Neural cell (in vitro differentiated cells): Measurements from ENCODE around the gene CXADR. TPM values are rescaled to one million over a fixed set of nuclear protein-coding genes. Genes with fewer than 3 reads are reported as not detected.

Experiments
- H2AFZ ChIP-seq: fragments of 200-600, 300-800 bp; sonication (generic), shearing (Covaris generic); 2 replicates; pipeline ENCODE4 v1.6.0; 2014; ENCODE audit warnings: low read depth, mild to moderate bottlenecking, antibody characterized with exemption, low read length, moderate library complexity
- H3F3A ChIP-seq: fragments of 200-600 bp; shearing (Covaris generic); 2 replicates; pipeline ENCODE4 v1.6.1; 2016; ENCODE audit warnings: mild to moderate bottlenecking, moderate library complexity, mixed read lengths, antibody characterized with exemption, low read length; ENCODE audit not compliant: insufficient read depth, poor library complexity, severe bottlenecking
- H3K27ac ChIP-seq: fragments of 200-600, 300-800 bp; sonication (generic), shearing (Covaris generic); 2 replicates; pipeline ENCODE4 v1.5.1; 2014; ENCODE audit warnings: mild to moderate bottlenecking, low read length, moderate library complexity
- H3K27me3 ChIP-seq: fragments of 300-800, 200-600 bp; sonication (generic), shearing (Covaris generic); 2 replicates; pipeline ENCODE4 v1.6.0; 2014; ENCODE audit warnings: mild to moderate bottlenecking, low read depth, low read length, moderate library complexity; ENCODE audit not compliant: insufficient read depth
- H3K36me3 ChIP-seq: fragments of 300-800, 200-600 bp; sonication (generic), shearing (Covaris generic); 2 replicates; pipeline ENCODE4 v1.5.1; 2014; ENCODE audit warnings: mild to moderate bottlenecking, antibody characterized with exemption, low read length, moderate library complexity; ENCODE audit not compliant: insufficient read depth
- H3K4me2 ChIP-seq: fragments of 300-800, 200-600 bp; sonication (generic), shearing (Covaris generic); 2 replicates; pipeline ENCODE4 v1.6.0; 2014; ENCODE audit warnings: mild to moderate bottlenecking, low read length
- H3K4me3 ChIP-seq: fragments of 300-800, 200-600 bp; sonication (generic), shearing (Covaris generic); 2 replicates; pipeline ENCODE4 v1.5.1; 2014; ENCODE audit warnings: mild to moderate bottlenecking, low read length, moderate library complexity
- H3K79me2 ChIP-seq: fragments of 200-600 bp; shearing (Covaris generic); replicated peaks from 2 replicates; pipeline ENCODE4 v1.6.0; 2014; ENCODE audit warnings: mild to moderate bottlenecking, low read length, moderate library complexity; ENCODE audit not compliant: insufficient read depth
- H3K9ac ChIP-seq: fragments of 300-800, 200-600 bp; sonication (generic), shearing (Covaris generic); 2 replicates; pipeline ENCODE4 v1.6.1; 2016; ENCODE audit warnings: mild to moderate bottlenecking, low read length, mixed read lengths
- H3K9me2 ChIP-seq: fragments of 200-600 bp; shearing (Covaris generic); 2 replicates; pipeline ENCODE4 v1.6.1; 2016; ENCODE audit warnings: mild to moderate bottlenecking, low read length, mixed read lengths; ENCODE audit not compliant: insufficient read depth
- H3K9me3 ChIP-seq: fragments of 200-600, 300-800 bp; sonication (generic), shearing (Covaris generic); 2 replicates; pipeline ENCODE4 v1.6.1; 2016; ENCODE audit warnings: mild to moderate bottlenecking, mixed run types, low read length, moderate library complexity, mixed read lengths
- H4K20me1 ChIP-seq: fragments of 200-600 bp; shearing (Covaris generic); 2 replicates; pipeline ENCODE4 v1.6.1; 2016; ENCODE audit warnings: mild to moderate bottlenecking, mixed run types; ENCODE audit not compliant: insufficient read depth
- CTCF ChIP-seq: fragments of 450-650 bp; IDR thresholded peaks from 2 replicates; pipeline ENCODE4 v1.5.1; 2014; ENCODE audit warnings: antibody characterized with exemption, mild to moderate bottlenecking, moderate library complexity; ENCODE audit not compliant: poor library complexity, severe bottlenecking
- EP300 ChIP-seq: fragments of 450-650 bp; conservative IDR thresholded peaks from 2 replicates; pipeline ENCODE4 v1.6.1; 2014; ENCODE audit warnings: antibody characterized with exemption, mild to moderate bottlenecking, moderate library complexity; ENCODE audit not compliant: poor library complexity, severe bottlenecking
- EZH2 ChIP-seq: fragments of 200-600, 300-800 bp; shearing (Covaris generic), sonication (generic); IDR thresholded peaks from 2 replicates; pipeline ENCODE4 v1.6.1; 2014; ENCODE audit warnings: antibody characterized with exemption, low read length, borderline replicate concordance, mild to moderate bottlenecking; ENCODE audit not compliant: insufficient read depth, poor library complexity, severe bottlenecking
- MXI1 ChIP-seq: fragments of 450-650 bp; conservative IDR thresholded peaks from 2 replicates; pipeline ENCODE4 v1.6.1; 2014; ENCODE audit warnings: antibody characterized with exemption, mild to moderate bottlenecking; ENCODE audit not compliant: poor library complexity, severe bottlenecking
- POLR2AphosphoS5 ChIP-seq: IDR thresholded peaks from 2 replicates; pipeline ENCODE4 v1.6.1; 2012
- RAD21 ChIP-seq: fragments of 450-650 bp; conservative IDR thresholded peaks from 2 replicates; pipeline ENCODE4 v1.6.1; 2014; ENCODE audit warnings: antibody characterized with exemption, mild to moderate bottlenecking, moderate library complexity
- REST ChIP-seq: IDR thresholded peaks from 2 replicates; pipeline ENCODE4 v1.6.1; 2012; ENCODE audit warnings: borderline replicate concordance
- SMC3 ChIP-seq: fragments of 450-650 bp; conservative IDR thresholded peaks from 2 replicates; pipeline ENCODE4 v1.6.1; 2014; ENCODE audit warnings: antibody characterized with exemption, mild to moderate bottlenecking, moderate library complexity; ENCODE audit not compliant: poor library complexity
- TAF1 ChIP-seq: IDR thresholded peaks from 2 replicates; pipeline ENCODE4 v1.6.1; 2012; ENCODE audit warnings: low read depth
- polyA plus RNA-seq: library from polyadenylated mRNA; depleted of rRNA; stranded (reverse); fragments of >200 nt; gene quantifications from 2 replicates; pipeline ENCODE4 v1.2.3, GENCODE V29; 2014

CXADR gene
- polyA plus RNA-seq, 1 donor from 2014 or later = 175 TPM

GRCh38 chr21:17612023-17612564, 99.3 kb downstream of the CXADR start:
- Histone ChIP-seq H3F3A (no peaks in the 10 kb centered on the region), H4K20me1 (no peaks in the 10 kb centered on the region), H3K9me2 (no peaks in the 10 kb centered on the region), H3K27me3 (peaks cover 17% of the 10 kb centered on the region), H3K9ac (peak overlapping the region; percentile 80), H3K36me3 (no peaks in the 10 kb centered on the region), H3K4me3 (peak overlapping the region; percentile 86), H3K9me3 (no peaks in the 10 kb centered on the region), H2AFZ (peak overlapping the region; percentile 61), H3K27ac (peak overlapping the region; percentile 34), H3K79me2 (peaks cover 27% of the 10 kb centered on the region), H3K4me2 (peak overlapping the region; percentile 60)
- no peak for TF ChIP-seq EZH2
- no peak for TF ChIP-seq SMC3
- no peak for TF ChIP-seq POLR2AphosphoS5
- no peak for TF ChIP-seq REST
- TF ChIP-seq MXI1 = no peak
- no peak for TF ChIP-seq EP300
- no peak for TF ChIP-seq RAD21
- TF ChIP-seq TAF1 = no peak
- TF ChIP-seq CTCF = no peak

- Histone ChIP-seq H3K79me2 (peaks cover 26% of the 10 kb centered on the region), H3K9me2 (no peaks in the 10 kb centered on the region), H3K36me3 (no peaks in the 10 kb centered on the region), H3K4me2 (peak within 1 kb of the TSS; percentile 60), H2AFZ (peak within 1 kb of the TSS; percentile 75), H3K27me3 (peaks cover 17% of the 10 kb centered on the region), H4K20me1 (no peaks in the 10 kb centered on the region), H3K9ac (peak within 1 kb of the TSS; percentile 80), H3K9me3 (no peaks in the 10 kb centered on the region), H3K27ac (peak within 1 kb of the TSS; percentile 34), H3F3A (no peaks in the 10 kb centered on the region), H3K4me3 (peak within 1 kb of the TSS; percentile 86)
- peak; percentile 27 for TF ChIP-seq EP300
- TF ChIP-seq POLR2AphosphoS5 = peak; percentile 87
- peak; percentile 27 for TF ChIP-seq TAF1
- TF ChIP-seq RAD21 = peak; percentile 36
- TF ChIP-seq EZH2 = no peak
- no peak for TF ChIP-seq CTCF
- peak; percentile 48 for TF ChIP-seq REST
- no peak for TF ChIP-seq SMC3
- peak; percentile 61 for TF ChIP-seq MXI1
Measured at GRCh38 chr21:17612565-17613241, 99.9 kb downstream of the CXADR start, which contains the start of gene BTG3. TSS of gene BTG3 (minus strand) at chr21:17612901. CDS start at chr21:17609144, 3,757 bp downstream.
